Esophagus (tissue), 2 donors: ENCODE data around the gene SYT5. TPM values are rescaled to one million over a fixed set of nuclear protein-coding genes. Genes with fewer than 3 reads are reported as not detected.
"Not testable (repeated sequence)": the region's sequence is repeated elsewhere in the genome, so short reads cannot be mapped to it uniquely, and the experiment has no call there.

ENCODE experiments used
- H3K27ac ChIP-seq, 2 donors: one replicate each; pipeline ENCODE4 v1.5.1; 2013; ENCODE audit warnings: low read depth in 2 of 2, mild to moderate bottlenecking in 2 of 2, inconsistent platforms in 1 of 2, low read length in 1 of 2, moderate library complexity in 1 of 2
- H3K27me3 ChIP-seq, 2 donors: one replicate each; pipeline ENCODE4 v1.6.1; 2013; ENCODE audit warnings: low read length in 2 of 2, control low read depth in 1 of 2, mild to moderate bottlenecking in 1 of 2; ENCODE audit not compliant: insufficient read depth in 2 of 2, control insufficient read depth in 1 of 2
- H3K36me3 ChIP-seq, 2 donors: one replicate each; pipeline ENCODE4 v1.6.1; 2013; ENCODE audit warnings: low read length in 1 of 2; ENCODE audit not compliant: control insufficient read depth in 2 of 2, insufficient read depth in 2 of 2
- H3K4me1 ChIP-seq, 2 donors: one replicate each; pipeline ENCODE4 v1.6.1; 2013; ENCODE audit warnings: low read length in 1 of 2; ENCODE audit not compliant: control insufficient read depth in 2 of 2, insufficient read depth in 2 of 2
- H3K4me3 ChIP-seq, 2 donors: one replicate each; pipeline ENCODE4 v1.5.1; 2013; ENCODE audit warnings: low read length in 2 of 2, mild to moderate bottlenecking in 2 of 2, low read depth in 1 of 2, moderate library complexity in 1 of 2
- H3K9me3 ChIP-seq, 2 donors: one replicate each; pipeline ENCODE4 v1.6.1; 2013; ENCODE audit warnings: mild to moderate bottlenecking in 2 of 2, low read depth in 1 of 2, low read length in 1 of 2, moderate library complexity in 1 of 2; ENCODE audit not compliant: control insufficient read depth in 2 of 2, insufficient read depth in 1 of 2
- WGBS, 2 donors: extraction: QIAGEN DNeasy Blood & Tissue Kit; methylation state at CpG; one replicate each; pipeline ENCODE4 v1.1.7; 2013; 5-methylcytosine and 5-hydroxymethylcytosine counted together
- polyA plus RNA-seq, 2 donors: library from polyadenylated mRNA; stranded (reverse); fragments of 200-250 nt; gene quantifications; one replicate each; pipeline ENCODE4 v1.2.3, GENCODE V29; 2013
- donor health status: healthy with polysubstance abuse.
- donor health status: Bipolar disorder and iron deficiency.

Gene SYT5
- polyA plus RNA-seq, 2 donors = 0.05 TPM; not detected in 1

- peaks cover 0 to under 1% of the 10 kb centered on the region in 2 donors for H3K9me3 ChIP-seq
- no peak overlapping the region for H3K27ac ChIP-seq
- no peak overlapping the region for H3K4me3 ChIP-seq
- peaks cover 11 to 35% of the 10 kb centered on the region in 2 donors for H3K36me3 ChIP-seq
- WGBS, 2 donors = 88 to 92% methylated on average over 7 of the region's 7 CpGs
- H3K4me1 ChIP-seq = no peaks in the 10 kb centered on the region
- no peaks in the 10 kb centered on the region for H3K27me3 ChIP-seq
These were observed 45.4 kb upstream of the SYT5 start for GRCh38 chr19:55225415-55225958.

DNA sequence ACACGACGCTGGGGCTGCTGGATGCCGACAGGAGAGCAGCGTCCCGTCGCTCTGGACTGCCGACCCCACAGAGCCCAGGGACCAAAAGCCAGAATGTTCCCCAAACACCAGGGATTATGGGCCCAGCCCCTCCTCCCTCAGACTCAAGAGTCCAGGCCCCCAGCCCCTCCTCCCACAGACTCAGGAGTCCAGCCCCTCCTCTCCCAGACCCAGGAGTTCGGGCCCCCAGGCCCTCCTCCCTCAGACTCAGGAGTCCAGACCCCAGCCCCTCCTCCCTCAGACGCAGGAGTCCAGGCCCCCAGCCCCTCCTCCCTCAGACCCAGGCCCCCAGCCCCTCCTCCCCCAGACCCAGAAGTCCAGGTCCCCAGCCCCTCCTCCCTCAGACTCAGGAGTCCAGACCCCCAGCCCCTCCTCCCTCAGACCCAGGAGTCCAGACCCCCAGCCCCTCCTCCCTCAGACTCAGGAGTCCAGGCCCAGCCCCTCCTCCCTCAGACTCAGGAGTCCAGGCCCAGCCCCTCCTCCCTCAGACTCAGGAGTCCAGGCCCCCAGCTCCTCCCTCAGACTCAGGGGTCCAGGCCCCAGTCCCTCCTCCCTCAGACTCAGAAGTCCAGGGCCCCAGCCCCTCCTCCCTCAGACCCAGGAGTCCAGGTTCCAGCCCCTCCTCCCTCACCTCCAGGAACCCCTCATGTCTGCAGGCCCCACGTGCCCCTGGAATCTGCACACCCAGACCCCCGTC, 44.8 kb upstream of the SYT5 start:
- H3K36me3 ChIP-seq = peaks cover 8 to 30% of the 10 kb centered on the region in 2 donors
- H3K27ac ChIP-seq, H3K9me3 ChIP-seq, H3K4me1 ChIP-seq, H3K27me3 ChIP-seq, H3K4me3 ChIP-seq: not testable (repeated sequence)
- WGBS, 2 donors = 70 to 76% methylated on average over 11 of the region's 11 CpGs

- WGBS, 2 donors = 78 to 88% methylated on average over 26 of the region's 26 CpGs
- peaks cover 0 to 4% of the 10 kb centered on the region in 2 donors for H3K9me3 ChIP-seq
- peaks cover 8 to 23% of the 10 kb centered on the region in 2 donors for H3K36me3 ChIP-seq
- no peak overlapping the region for H3K27ac ChIP-seq
- H3K4me3 ChIP-seq = no peak overlapping the region
- H3K4me1 ChIP-seq = no peaks in the 10 kb centered on the region
- no peaks in the 10 kb centered on the region for H3K27me3 ChIP-seq
These were observed 44.1 kb upstream of the SYT5 start for GRCh38 chr19:55224038-55224665.

- no peaks in the 10 kb centered on the region for H3K27me3 ChIP-seq
- no peaks in the 10 kb centered on the region for H3K4me1 ChIP-seq
- H3K9me3 ChIP-seq = peaks cover 0 to 4% of the 10 kb centered on the region in 2 donors
- 87 to 88% methylated on average over 17 of the region's 17 CpGs for WGBS, 2 donors
- H3K36me3 ChIP-seq = peaks cover 8 to 21% of the 10 kb centered on the region in 2 donors
- H3K4me3 ChIP-seq = no peak overlapping the region
- H3K27ac ChIP-seq = no peak overlapping the region
These were observed 43.4 kb upstream of the SYT5 start for GRCh38 chr19:55223291-55224037.

GRCh38 chr19:55220525-55220924, 40.4 kb upstream of the SYT5 start:
- Histone ChIP-seq H3K4me1 (peaks cover 0 to 10% of the 10 kb centered on the region in 2 donors), H3K9me3 (peaks cover 0 to 4% of the 10 kb centered on the region in 2 donors), H3K36me3 (no peaks in the 10 kb centered on the region), H3K27ac (no peak overlapping the region), H3K27me3 (no peaks in the 10 kb centered on the region), H3K4me3 (no peak overlapping the region)
- 77 to 78% methylated on average over 9 of the region's 9 CpGs for WGBS, 2 donors

DNA sequence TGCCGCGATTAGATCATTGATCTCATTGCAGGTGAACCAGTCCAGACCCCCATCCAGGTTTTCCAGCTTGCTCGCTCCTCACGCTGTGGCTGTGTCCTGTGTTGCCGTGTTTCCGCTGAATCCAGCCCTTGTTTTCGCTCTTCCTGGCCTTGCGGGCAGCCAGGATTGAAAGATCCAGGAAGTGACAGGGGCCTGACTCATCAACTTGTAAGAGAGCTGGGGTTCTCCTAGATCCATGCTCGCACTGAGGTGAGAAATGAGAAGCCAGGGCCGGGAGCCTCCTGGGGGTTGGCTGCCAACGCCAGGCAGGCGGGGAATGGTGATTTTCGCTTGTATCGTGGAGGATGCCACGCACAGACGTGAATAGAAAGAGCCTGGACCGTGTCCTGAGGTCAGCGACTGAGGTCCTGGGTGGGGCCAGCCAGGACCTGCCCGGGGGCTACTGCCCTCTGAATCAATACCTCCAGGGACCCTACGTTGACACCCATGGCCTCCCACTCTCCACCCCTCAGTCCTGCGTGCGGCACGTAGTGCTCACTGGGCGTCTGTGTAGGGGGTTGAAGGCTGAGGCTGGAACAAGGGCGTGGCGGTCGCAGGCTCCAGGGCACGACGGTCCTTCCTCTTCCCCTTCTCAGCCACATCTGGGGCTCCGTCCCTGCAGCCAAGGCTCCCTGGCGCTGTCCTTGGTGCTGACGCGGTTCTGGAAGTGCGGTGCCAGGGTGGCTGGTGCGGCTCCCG, 36.5 kb upstream of the SYT5 start:
- Histone ChIP-seq H3K4me1 (peaks cover 0 to 10% of the 10 kb centered on the region in 2 donors), H3K4me3 (peak overlapping the region in 1 of 2 donors; percentile 22), H3K27me3 (no peaks in the 10 kb centered on the region), H3K9me3 (peaks cover 2 to 7% of the 10 kb centered on the region in 2 donors), H3K27ac (peak overlapping the region; percentile 45 to 85), H3K36me3 (no peaks in the 10 kb centered on the region)
- 4 to 5% methylated on average over 36 of the region's 36 CpGs for WGBS, 2 donors

DNA sequence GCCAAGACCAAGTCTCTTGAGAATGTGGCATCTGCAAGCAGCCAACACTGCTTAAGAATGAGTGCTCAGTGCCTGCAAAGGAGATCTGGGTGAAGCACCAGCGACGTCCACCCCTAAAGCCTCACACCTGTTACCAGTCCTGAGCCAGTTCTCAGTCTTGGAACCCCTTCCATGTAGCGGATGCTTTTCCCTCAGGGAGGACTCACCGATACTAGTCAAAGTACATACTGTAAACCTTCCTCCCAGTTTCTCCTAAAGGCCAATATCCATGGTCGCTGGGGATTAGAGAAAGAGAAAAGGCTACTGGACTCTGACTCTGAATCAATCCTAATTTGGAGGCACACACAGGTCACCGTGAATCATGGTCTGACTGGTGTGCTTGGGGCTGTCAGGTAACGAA, 33.5 kb upstream of the SYT5 start:
- Histone ChIP-seq H3K36me3 (no peaks in the 10 kb centered on the region), H3K4me3 (no peak overlapping the region)
- 78 to 81% methylated on average over 7 of the region's 7 CpGs for WGBS, 2 donors

DNA sequence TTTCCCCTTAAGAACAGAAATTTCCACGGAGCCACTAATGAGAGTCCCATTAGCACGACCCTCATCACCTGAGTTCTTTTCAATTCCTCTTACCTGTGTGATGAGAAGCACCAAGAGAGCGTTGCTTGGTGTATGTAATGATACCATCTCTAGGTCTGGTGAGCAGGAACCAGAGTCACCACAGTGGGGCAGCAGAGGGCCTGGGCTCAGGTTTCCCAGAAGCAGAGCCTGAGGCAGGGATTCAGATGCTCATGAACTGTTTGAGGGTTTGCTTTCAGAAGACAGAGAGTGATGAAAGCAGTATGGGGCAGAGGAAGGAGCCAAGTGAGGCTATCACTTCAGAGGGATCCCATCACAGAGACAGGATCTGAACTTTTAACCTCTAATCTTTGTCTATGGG, 32.4 kb upstream of the SYT5 start:
- Histone ChIP-seq H3K4me1 (peaks cover 0 to 17% of the 10 kb centered on the region in 2 donors), H3K9me3 (peaks cover 2 to 3% of the 10 kb centered on the region in 2 donors), H3K27ac (no peak overlapping the region), H3K27me3 (no peaks in the 10 kb centered on the region), H3K4me3 (no peak overlapping the region), H3K36me3 (no peaks in the 10 kb centered on the region)
- WGBS, 2 donors = 82 to 84% methylated on average over 3 of the region's 3 CpGs

More for the DNA sequence above, 33.5 kb upstream of the SYT5 start:
- Histone ChIP-seq H3K9me3 (peaks cover 2 to 3% of the 10 kb centered on the region in 2 donors), H3K27me3 (no peaks in the 10 kb centered on the region), H3K4me1 (peaks cover 0 to 17% of the 10 kb centered on the region in 2 donors), H3K27ac (no peak overlapping the region)
